ENCODE measurements around the gene BPIFA3.

- TF ChIP-seq TAF1 (IDR thresholded peaks at IDR 0.05; ENCODE audit: low read depth) (no peak), RAD21 (conservative IDR thresholded peaks at IDR 0.05) (no peak), EZH2 (IDR thresholded peaks at IDR 0.05; ENCODE audit: borderline replicate concordance, insufficient read depth, low read length, poor library complexity, severe bottlenecking) (no peak), REST (IDR thresholded peaks at IDR 0.05; ENCODE audit: borderline replicate concordance) (peak; percentile 87), POLR2AphosphoS5 (IDR thresholded peaks at IDR 0.05) (no peak), EP300 (conservative IDR thresholded peaks at IDR 0.05; ENCODE audit: poor library complexity, severe bottlenecking) (no peak), SMC3 (conservative IDR thresholded peaks at IDR 0.05; ENCODE audit: poor library complexity) (no peak), MXI1 (conservative IDR thresholded peaks at IDR 0.05; ENCODE audit: poor library complexity, severe bottlenecking) (no peak)
- TF ChIP-seq, protein P1, sequence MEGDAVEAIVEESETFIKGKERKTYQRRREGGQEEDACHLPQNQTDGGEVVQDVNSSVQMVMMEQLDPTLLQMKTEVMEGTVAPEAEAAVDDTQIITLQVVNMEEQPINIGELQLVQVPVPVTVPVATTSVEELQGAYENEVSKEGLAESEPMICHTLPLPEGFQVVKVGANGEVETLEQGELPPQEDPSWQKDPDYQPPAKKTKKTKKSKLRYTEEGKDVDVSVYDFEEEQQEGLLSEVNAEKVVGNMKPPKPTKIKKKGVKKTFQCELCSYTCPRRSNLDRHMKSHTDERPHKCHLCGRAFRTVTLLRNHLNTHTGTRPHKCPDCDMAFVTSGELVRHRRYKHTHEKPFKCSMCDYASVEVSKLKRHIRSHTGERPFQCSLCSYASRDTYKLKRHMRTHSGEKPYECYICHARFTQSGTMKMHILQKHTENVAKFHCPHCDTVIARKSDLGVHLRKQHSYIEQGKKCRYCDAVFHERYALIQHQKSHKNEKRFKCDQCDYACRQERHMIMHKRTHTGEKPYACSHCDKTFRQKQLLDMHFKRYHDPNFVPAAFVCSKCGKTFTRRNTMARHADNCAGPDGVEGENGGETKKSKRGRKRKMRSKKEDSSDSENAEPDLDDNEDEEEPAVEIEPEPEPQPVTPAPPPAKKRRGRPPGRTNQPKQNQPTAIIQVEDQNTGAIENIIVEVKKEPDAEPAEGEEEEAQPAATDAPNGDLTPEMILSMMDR (IDR thresholded peaks at IDR 0.05; ENCODE audit: poor library complexity, severe bottlenecking) = no peak
Observed at GRCh38 chr20:33209789-33210188, 7.4 kb upstream of the BPIFA3 start.
